Measurements from ENCODE around the gene MAN1B1.

The MAN1B1 gene

DNA sequence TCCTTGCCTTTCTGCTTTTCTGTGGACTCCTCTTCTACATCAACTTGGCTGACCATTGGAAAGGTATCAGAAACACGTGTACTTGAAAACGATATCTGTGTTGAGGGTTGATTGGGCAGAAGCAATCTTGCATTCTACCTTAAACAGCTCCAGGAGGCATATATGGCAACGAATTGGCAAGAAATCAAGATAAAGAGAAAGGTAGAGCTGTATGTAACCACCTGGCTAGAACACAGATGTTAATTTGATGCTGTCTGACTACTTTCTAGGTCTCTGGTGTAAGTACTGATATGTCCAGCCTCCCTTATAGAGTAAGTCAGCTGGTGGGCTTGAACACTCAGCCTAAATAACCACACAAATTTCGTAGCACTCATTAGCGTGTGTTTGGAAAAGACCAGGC is 1.3 kb downstream of the MAN1B1 start:
- no peak for DNase-seq

DNA sequence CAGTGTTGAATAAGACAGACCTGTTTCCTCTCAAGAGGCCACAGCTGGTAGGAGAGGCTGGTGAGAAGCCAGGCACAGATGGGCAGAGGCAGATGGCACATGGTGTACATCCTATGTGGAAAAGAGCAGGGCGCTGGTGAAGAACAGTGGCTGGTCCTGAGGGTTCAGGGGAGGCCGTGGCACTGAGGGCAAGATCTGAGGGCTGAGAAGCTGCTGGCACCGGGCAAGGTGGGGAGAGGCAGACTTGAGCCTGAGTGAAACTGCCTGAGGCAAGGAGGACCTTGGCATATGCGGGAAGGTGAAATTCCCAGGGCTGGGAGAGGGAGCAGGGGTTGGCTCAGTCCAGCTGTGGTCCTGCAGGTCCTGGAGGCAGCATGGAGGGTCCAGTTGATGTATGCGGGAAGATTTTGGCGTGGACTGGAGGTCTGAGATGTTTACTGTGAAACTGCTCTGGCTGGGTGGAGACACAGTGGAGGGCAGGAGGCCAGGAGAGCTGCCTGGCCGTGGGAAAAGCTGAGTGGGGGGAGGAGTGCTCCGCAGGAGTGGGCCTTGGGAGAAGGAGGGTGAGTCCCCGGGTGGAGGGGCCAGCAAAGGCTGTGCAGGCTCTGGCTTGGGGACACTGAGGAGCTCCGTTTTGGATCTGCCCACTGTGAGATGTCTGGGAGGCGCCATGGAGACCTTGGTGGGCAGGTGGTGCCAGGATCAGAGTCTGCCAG is 2.6 kb downstream of the MAN1B1 start:
- no peak for DNase-seq

- no peak for DNase-seq
Measured at GRCh38 chr9:137095664-137096517, 9.1 kb downstream of the MAN1B1 start.

GRCh38 chr9:137096785-137097546 is 10.2 kb downstream of the MAN1B1 start:
- DNase-seq, result no peak

DNA sequence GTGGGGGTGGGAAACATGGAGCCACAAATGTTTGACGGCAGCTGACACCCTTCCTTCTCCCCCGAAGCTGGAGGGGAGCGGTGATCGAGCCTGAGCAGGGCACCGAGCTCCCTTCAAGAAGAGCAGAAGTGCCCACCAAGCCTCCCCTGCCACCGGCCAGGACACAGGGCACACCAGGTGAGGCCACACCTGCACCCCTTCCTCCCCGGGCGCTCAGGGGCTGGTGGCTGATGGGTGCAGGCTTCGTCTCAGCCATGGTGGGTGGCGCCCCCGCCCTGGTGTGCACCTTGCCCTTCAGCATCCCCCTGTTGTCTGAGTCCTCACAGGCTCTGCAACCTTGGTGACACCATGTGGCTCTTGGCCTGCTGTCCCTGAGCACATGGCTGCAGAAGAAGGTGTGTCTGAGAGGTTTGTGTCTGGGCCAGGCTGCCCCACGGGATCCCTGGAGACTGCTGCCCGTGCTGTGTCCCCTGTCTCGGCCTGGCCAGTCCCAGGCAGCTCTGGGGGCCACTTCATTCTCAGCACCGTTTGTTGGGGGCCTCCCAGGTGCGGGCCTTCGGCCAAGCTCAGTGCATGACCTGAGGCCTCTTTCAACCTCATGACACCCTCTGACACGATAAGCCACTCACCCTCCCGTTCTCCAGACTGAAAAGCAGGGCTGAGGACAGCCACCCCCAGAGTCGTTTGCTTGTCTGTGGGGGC is 11.1 kb downstream of the MAN1B1 start:
- no peak for DNase-seq

- no peak for DNase-seq
Measured at GRCh38 chr9:137099231-137099630, 12.4 kb downstream of the MAN1B1 start.

DNA sequence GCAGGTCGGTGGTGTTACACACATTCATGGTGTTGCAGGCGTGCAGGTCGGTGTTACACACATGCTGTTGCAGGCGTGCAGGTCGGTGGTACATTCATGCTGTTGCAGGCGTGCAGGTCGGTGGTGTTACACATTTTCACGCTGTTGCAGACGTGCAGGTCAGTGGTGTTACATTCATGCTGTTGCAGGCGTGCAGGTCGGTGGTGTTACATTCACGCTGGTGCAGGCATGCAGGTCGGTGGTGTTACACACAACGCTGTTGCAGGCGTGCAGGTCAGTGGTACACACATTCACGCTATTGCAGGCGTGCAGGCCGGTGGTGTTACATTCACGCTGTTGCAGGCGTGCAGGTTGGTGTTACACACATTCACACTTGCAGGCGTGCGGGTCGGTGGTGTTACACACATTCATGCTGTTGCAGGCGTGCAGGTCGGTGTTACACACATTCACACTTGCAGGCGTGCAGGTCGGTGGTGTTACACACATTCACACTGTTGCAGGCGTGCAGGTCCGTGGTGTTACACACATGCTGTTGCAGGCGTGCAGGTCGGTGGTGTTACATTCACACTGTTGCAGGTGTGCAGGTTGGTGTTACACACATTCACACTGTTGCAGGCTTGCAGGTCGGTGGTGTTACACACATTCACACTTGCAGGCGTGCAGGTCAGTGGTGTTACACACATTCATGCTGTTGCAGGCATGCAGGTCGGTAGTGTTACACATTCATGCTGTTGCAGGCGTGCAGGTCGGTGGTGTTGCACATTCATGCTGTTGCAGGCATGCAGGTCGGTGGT is 16.6 kb downstream of the MAN1B1 start:
- no peak for DNase-seq

- no peak for DNase-seq
Measured at GRCh38 chr9:137105814-137106661, 19.3 kb downstream of the MAN1B1 start.

GRCh38 chr9:137106662-137107250 is 20.0 kb downstream of the MAN1B1 start:
- DNase-seq, result no peak

DNA sequence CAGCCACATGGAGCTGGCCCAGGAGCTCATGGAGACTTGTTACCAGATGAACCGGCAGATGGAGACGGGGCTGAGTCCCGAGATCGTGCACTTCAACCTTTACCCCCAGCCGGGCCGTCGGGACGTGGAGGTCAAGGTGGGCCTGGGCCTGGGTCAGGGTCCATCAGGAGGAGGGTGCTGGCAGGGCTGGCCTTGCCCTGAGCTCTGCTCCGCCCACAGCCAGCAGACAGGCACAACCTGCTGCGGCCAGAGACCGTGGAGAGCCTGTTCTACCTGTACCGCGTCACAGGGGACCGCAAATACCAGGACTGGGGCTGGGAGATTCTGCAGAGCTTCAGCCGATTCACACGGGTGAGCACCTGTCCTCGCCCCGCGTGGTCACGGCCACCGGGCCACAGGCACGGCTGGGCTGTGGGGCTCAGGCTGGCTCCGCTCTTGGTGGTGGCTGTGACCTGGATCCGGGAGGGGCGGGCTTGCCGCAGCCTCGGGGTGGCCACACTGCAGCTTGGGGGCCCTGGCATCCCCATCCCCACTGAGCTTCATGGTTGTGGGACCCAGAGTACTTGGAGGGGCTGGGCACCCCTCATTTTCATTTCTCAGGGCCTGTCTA is 20.6 kb downstream of the MAN1B1 start:
- no peak for DNase-seq

GRCh38 chr9:137107982-137108381 is 21.2 kb downstream of the MAN1B1 start:
- DNase-seq, result no peak

DNA sequence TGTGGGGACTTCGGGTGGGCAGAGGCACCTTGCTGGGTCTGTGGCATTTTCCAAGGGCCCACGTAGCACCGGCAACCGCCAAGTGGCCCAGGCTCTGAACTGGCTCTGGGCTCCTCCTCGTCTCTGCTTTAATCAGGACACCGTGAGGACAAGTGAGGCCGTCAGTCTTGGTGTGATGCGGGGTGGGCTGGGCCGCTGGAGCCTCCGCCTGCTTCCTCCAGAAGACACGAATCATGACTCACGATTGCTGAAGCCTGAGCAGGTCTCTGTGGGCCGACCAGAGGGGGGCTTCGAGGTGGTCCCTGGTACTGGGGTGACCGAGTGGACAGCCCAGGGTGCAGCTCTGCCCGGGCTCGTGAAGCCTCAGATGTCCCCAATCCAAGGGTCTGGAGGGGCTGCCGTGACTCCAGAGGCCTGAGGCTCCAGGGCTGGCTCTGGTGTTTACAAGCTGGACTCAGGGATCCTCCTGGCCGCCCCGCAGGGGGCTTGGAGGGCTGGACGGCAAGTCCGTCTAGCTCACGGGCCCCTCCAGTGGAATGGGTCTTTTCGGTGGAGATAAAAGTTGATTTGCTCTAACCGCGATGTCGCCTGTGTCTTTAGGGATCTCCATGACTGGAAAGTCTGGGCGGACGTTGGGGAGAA is 21.9 kb downstream of the MAN1B1 start:
- DNase-seq, result no peak

GRCh38 chr9:137109250-137110146 is 22.7 kb downstream of the MAN1B1 start:
- no peak for DNase-seq

GRCh38 chr9:137110147-137110910 is 23.5 kb downstream of the MAN1B1 start:
- DNase-seq, result no peak

DNA sequence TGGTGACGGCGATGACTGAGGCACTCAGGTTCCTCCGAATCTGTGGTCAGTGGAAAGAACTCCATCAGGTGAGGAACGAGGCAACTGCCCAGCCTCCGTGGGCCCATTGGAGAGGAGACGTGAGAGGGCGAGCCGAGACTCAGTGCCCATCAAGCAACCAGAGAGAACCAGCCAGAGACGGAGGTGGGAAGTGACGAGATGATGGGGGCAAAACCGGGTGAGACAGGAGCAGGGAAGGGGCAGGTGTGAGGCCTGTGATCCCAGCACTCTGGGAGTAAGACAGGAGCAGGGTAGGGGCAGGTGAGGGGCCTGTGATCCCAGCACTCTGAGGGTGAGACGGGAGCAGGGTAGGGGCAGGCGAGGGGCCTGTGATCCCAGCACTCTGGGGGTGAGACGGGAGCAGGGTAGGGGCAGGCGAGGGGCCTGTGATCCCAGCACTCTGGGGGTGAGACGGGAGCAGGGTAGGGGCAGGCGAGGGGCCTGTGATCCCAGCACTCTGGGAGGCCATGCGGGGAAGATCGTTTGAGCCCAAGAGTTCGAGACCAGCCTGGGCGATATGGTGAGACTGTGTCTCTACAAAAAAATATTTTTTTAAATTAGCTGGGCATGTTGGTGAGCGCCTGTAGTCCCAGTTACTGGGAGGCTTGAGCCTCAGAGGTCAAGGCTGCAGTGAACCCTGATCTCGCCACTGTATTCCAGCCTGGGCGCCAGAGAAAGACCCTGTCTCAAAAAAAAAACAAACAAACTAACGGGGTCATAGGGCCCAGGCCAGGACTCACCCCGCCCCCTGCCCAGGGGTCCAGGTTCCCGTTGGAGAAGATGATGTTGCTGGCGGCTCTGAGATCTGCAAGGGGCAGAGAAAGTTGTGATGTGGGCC is 24.4 kb downstream of the MAN1B1 start:
- no peak for DNase-seq

- no peak for DNase-seq
Measured at GRCh38 chr9:137111788-137112563, 25.2 kb downstream of the MAN1B1 start.

Measured in SHP77 treated with DMSO at 0.1 percent for 48 hours (cell line).